T1000 (cell line): ENCODE data around the gene KDM5B.

Experiments
- DNase-seq: peaks from one replicate; lab custom pipeline; 2025; ENCODE audit warnings: mixed read lengths; lab: John Stamatoyannopoulos, UW

KDM5B gene

GRCh38 chr1:202711949-202712635 lies 96.1 kb downstream of the KDM5B start:
- DNase-seq, result no peak

GRCh38 chr1:202710070-202711045 lies 97.9 kb downstream of the KDM5B start, which contains the start of gene SYT2:
Gene SYT2, minus strand, starts transcription at chr1:202710454. Its CDS starts 104,682 bp downstream, at chr1:202605772.
- DNase-seq, result no peak

GRCh38 chr1:202709276-202710041 lies 98.8 kb downstream of the KDM5B start:
- no peak for DNase-seq

- no peak for DNase-seq
These were observed 99.6 kb downstream of the KDM5B start for GRCh38 chr1:202708456-202709275.

- no peak for DNase-seq
These were observed 101.4 kb downstream of the KDM5B start for GRCh38 chr1:202706851-202707250.

GRCh38 chr1:202704601-202705000 lies 103.6 kb downstream of the KDM5B start:
- no peak for DNase-seq

- DNase-seq, result no peak
These were observed 105.0 kb downstream of the KDM5B start for GRCh38 chr1:202703191-202703590.

- no peak for DNase-seq
These were observed 106.1 kb downstream of the KDM5B start for GRCh38 chr1:202702088-202702487.

GRCh38 chr1:202701200-202701599 lies 107.0 kb downstream of the KDM5B start:
- DNase-seq, result no peak

GRCh38 chr1:202700061-202700460 lies 108.2 kb downstream of the KDM5B start:
- no peak for DNase-seq

- DNase-seq, result no peak
These were observed 109.9 kb downstream of the KDM5B start for GRCh38 chr1:202698276-202698675.

GRCh38 chr1:202697038-202697437 lies 111.2 kb downstream of the KDM5B start:
- no peak for DNase-seq

GRCh38 chr1:202694314-202694713 lies 113.9 kb downstream of the KDM5B start:
- no peak for DNase-seq

- peak; percentile 51 for DNase-seq
These were observed 115.2 kb downstream of the KDM5B start for GRCh38 chr1:202692959-202693555.

GRCh38 chr1:202691816-202692215 lies 116.4 kb downstream of the KDM5B start:
- DNase-seq, result no peak

GRCh38 chr1:202689493-202690342 lies 118.5 kb downstream of the KDM5B start:
- DNase-seq, result no peak

- DNase-seq, result no peak
These were observed 119.1 kb downstream of the KDM5B start for GRCh38 chr1:202689082-202689481.

GRCh38 chr1:202688401-202688800 lies 119.8 kb downstream of the KDM5B start:
- no peak for DNase-seq

- no peak for DNase-seq
These were observed 120.4 kb downstream of the KDM5B start for GRCh38 chr1:202687798-202688197.

GRCh38 chr1:202687370-202687769 lies 120.9 kb downstream of the KDM5B start:
- no peak for DNase-seq
